Osteoblast (primary cell): ENCODE results near the gene RNF130. TPM values are rescaled to one million over a fixed set of nuclear protein-coding genes. Genes with fewer than 3 reads are reported as not detected.
A peak's percentile ranks its signal among the peaks of the same experiment; 100 is the strongest.

Experiments
- DNase-seq: peaks from one replicate; pipeline ENCODE4 v3.0.0; 2011; ENCODE audit warnings: low spot score, mixed read lengths; ENCODE audit not compliant: insufficient read length; ENCODE audit errors: missing footprints
- H2AFZ ChIP-seq: 2 replicates; pipeline ENCODE4 v1.6.0; 2011; ENCODE audit warnings: mild to moderate bottlenecking, low read length
- H3K27ac ChIP-seq: 2 replicates; pipeline ENCODE4 v1.5.1; 2011; ENCODE audit warnings: mild to moderate bottlenecking, low read depth, low read length, moderate library complexity
- H3K27me3 ChIP-seq: 2 replicates; pipeline ENCODE4 v1.6.0; 2012; ENCODE audit warnings: mild to moderate bottlenecking, control low read depth, inconsistent platforms, low read length, moderate library complexity; ENCODE audit not compliant: insufficient read depth
- H3K36me3 ChIP-seq: 2 replicates; pipeline ENCODE4 v1.5.1; 2011; ENCODE audit warnings: mild to moderate bottlenecking, low read length, control low read depth, moderate library complexity; ENCODE audit not compliant: insufficient read depth
- H3K4me1 ChIP-seq: 2 replicates; pipeline ENCODE4 v1.5.1; 2011; ENCODE audit warnings: mild to moderate bottlenecking, low read length, control low read depth, moderate library complexity; ENCODE audit not compliant: insufficient read depth
- H3K4me2 ChIP-seq: 2 replicates; pipeline ENCODE4 v1.6.0; 2011; ENCODE audit warnings: mild to moderate bottlenecking, low read length; ENCODE audit not compliant: insufficient read depth
- H3K4me3 ChIP-seq: fragments of 200-600 bp; sonication (generic); 3 replicates; pipeline ENCODE4 v1.5.1; 2012; ENCODE audit warnings: mild to moderate bottlenecking, low read length, inconsistent platforms; ENCODE audit not compliant: insufficient read depth
- H3K79me2 ChIP-seq: 2 replicates; pipeline ENCODE4 v1.6.0; 2012; ENCODE audit warnings: mild to moderate bottlenecking, low read length, control low read depth, inconsistent platforms; ENCODE audit not compliant: insufficient read depth
- H3K9me3 ChIP-seq: 2 replicates; pipeline ENCODE4 v1.5.1; 2011; ENCODE audit warnings: low read depth, low read length, control low read depth
- H4K20me1 ChIP-seq: 2 replicates; pipeline ENCODE4 v1.6.0; 2012; ENCODE audit warnings: mild to moderate bottlenecking, low read length, control low read depth; ENCODE audit not compliant: insufficient read depth
- total RNA-seq: library from RNA; depleted of rRNA; stranded (reverse); fragments of >200 nt; gene quantifications from 2 replicates; pipeline ENCODE4 v1.2.3, GENCODE V29; 2012
- TF ChIP-seq, protein P1 (sequence below): IDR thresholded peaks from 2 replicates; pipeline ENCODE4 v1.5.1; 2011; ENCODE audit warnings: mild to moderate bottlenecking, low read depth, low read length, moderate library complexity; ENCODE audit errors: extremely low read depth

The RNF130 gene
- total RNA-seq, 1 donor, result 28.6 TPM

DNA sequence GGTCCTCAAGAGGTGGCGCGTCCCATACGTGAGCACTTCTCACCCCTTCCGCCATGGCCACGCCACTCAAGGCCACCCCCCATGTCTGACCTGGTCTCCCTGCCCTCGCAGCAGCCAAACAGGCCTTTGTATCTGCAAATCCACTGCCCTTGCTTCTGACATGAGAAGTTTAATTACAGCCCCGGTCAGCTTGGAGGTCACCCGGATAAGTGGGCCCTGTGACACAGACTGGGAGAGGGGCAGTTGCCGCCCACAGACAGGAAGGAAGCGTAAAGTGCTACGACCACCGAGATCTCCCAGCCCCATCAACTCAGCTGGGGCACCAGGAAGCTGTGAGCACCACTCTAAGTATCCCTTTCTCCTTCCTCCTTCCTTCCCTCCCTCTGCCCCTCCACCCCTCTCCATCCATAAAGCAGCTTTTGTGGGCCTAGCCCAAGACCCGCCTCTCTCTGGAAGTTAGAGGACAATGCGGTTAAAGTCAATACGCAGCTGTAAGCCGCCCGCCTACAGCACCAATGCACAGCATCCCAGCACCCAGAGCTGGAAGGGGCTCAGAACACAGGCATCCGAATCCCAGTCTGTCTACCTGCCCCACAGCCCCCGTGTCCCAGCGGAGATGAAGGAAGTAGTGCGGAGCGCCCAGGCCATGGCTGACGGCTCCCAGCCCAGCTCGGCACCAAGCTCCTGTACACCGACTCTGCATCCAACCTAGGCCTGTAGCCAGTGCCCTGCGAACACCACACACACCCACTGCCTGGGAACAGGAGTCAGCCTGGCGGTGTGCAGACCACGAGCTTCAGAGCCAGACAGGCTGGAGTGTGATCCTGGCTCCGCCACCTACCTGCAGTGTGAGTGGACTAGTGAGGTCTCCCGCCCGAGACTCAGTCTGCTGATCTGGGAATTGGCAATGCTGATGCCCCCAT lies 44.8 kb upstream of the RNF130 start:
- no peak overlapping the region for H3K4me2 ChIP-seq
- H2AFZ ChIP-seq, result no peak overlapping the region
- no peaks in the 10 kb centered on the region for H4K20me1 ChIP-seq
- H3K36me3 ChIP-seq, result no peaks in the 10 kb centered on the region
- TF ChIP-seq, protein P1, sequence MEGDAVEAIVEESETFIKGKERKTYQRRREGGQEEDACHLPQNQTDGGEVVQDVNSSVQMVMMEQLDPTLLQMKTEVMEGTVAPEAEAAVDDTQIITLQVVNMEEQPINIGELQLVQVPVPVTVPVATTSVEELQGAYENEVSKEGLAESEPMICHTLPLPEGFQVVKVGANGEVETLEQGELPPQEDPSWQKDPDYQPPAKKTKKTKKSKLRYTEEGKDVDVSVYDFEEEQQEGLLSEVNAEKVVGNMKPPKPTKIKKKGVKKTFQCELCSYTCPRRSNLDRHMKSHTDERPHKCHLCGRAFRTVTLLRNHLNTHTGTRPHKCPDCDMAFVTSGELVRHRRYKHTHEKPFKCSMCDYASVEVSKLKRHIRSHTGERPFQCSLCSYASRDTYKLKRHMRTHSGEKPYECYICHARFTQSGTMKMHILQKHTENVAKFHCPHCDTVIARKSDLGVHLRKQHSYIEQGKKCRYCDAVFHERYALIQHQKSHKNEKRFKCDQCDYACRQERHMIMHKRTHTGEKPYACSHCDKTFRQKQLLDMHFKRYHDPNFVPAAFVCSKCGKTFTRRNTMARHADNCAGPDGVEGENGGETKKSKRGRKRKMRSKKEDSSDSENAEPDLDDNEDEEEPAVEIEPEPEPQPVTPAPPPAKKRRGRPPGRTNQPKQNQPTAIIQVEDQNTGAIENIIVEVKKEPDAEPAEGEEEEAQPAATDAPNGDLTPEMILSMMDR, result no peak
- no peak overlapping the region for H3K27ac ChIP-seq
- H3K79me2 ChIP-seq, result no peaks in the 10 kb centered on the region
- H3K9me3 ChIP-seq, result no peaks in the 10 kb centered on the region
- H3K27me3 ChIP-seq, result no peaks in the 10 kb centered on the region
- DNase-seq, result peak; percentile 51
- H3K4me3 ChIP-seq, result no peak overlapping the region
- H3K4me1 ChIP-seq, result no peaks in the 10 kb centered on the region

DNA sequence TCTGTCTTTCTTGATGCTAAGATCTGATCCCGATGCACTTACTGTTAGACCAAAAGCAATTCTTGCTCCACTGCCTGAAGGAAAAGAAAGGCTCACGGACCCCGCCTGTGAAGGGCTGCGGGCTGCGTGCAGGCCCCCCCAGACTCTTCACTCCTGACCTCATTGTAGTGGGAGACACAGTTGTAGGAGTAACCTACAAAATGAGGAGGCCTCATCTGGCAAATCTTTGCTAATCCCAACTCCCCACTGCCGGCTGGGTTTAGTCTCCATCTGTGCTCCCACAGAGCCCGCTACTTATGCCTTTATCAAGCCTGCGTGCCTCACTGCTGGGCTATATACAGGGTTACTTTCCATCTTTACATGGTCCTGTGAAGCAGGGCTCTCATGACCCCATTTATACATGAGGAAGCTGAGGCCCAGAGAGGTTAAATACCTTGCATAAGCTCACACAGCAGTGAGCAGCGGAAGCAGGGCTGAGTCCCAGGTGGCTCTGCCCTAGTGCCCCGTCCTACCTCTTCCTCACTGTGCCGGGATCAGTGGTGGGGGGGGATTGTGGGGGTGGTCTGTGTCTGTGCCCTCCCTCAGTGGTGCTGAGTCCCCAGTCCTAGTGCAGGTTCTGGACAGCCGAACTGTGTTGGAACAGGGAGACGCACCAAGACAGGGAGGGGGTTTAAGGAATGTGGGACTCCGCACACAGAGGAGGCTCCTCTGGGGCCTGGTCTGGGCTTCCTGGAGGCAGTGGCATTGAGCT lies 43.9 kb upstream of the RNF130 start:
- no peaks in the 10 kb centered on the region for H3K27me3 ChIP-seq
- no peaks in the 10 kb centered on the region for H3K79me2 ChIP-seq
- H3K4me1 ChIP-seq, result no peaks in the 10 kb centered on the region
- peak; percentile 82 for DNase-seq
- no peak overlapping the region for H3K4me3 ChIP-seq
- no peak overlapping the region for H3K4me2 ChIP-seq
- H3K27ac ChIP-seq, result no peak overlapping the region
- H3K36me3 ChIP-seq, result no peaks in the 10 kb centered on the region
- no peaks in the 10 kb centered on the region for H3K9me3 ChIP-seq
- H4K20me1 ChIP-seq, result no peaks in the 10 kb centered on the region
- TF ChIP-seq, protein P1, result no peak
- H2AFZ ChIP-seq, result no peak overlapping the region

DNA sequence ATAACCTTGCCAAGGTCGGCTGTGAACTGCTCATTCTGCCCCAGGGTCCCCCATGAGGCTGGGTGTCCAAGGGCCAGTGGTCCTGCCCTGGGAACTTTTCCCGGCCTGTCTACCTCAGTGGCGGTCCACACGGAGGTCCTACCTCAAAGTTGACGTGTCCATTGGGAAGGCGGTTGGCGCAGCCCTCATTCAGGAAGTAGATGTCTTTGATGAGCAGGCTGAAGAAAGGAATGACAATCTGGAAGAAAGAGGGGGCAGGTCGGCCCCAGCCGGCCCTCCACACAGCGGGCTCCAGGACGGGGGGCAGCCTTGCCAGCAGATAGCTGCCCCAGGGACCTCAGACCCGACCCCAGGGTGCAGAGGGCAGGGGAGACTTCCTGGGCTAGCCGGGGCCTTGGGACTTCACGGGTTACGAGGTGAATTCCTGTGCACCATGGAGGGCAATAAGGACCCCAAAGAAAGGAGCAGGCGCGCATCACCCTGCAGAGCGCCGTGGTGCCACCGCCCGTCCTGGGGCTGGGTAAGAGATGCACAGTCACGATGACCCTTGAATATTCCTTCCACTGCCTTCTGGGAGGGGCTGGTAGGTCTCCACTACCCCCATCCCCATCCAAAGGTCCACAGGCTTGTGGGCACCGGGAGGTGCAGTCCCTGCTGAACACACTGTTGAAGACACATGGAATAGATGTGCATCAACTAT lies 42.9 kb upstream of the RNF130 start:
- Histone ChIP-seq H3K36me3 (no peaks in the 10 kb centered on the region), H3K4me1 (no peaks in the 10 kb centered on the region), H3K79me2 (no peaks in the 10 kb centered on the region), H3K27ac (no peak overlapping the region), H2AFZ (no peak overlapping the region), H4K20me1 (no peaks in the 10 kb centered on the region), H3K27me3 (no peaks in the 10 kb centered on the region), H3K4me2 (no peak overlapping the region), H3K4me3 (no peak overlapping the region), H3K9me3 (no peaks in the 10 kb centered on the region)
- DNase-seq, result peak; percentile 22
- TF ChIP-seq, protein P1, result no peak
